Hepatocyte (in vitro differentiated cells): ENCODE measurements around the gene C6orf89. TPM values are rescaled to one million over a fixed set of nuclear protein-coding genes. Genes with fewer than 3 reads are reported as not detected.
A peak's percentile ranks its signal among the peaks of the same experiment; 100 is the strongest.

Experiments used
- DNase-seq: peaks from one replicate; pipeline ENCODE4 v3.0.0-alpha.2; 2016; ENCODE audit warnings: low spot score
- H2AFZ ChIP-seq: fragments of 200-600 bp; sonication (generic); 2 replicates; pipeline ENCODE4 v1.6.0; 2016; ENCODE audit warnings: antibody characterized with exemption, mild to moderate bottlenecking
- H3K27ac ChIP-seq: fragments of 200-600 bp; sonication (generic); 2 replicates; pipeline ENCODE4 v1.5.1; 2016; ENCODE audit warnings: mild to moderate bottlenecking
- H3K27me3 ChIP-seq: fragments of 200-600 bp; sonication (generic); 2 replicates; pipeline ENCODE4 v1.6.1; 2016
- H3K36me3 ChIP-seq: fragments of 200-600 bp; sonication (generic); replicated peaks from 2 replicates; pipeline ENCODE4 v1.5.1; 2016; ENCODE audit warnings: low read depth; ENCODE audit not compliant: insufficient read depth
- H3K4me1 ChIP-seq: fragments of 200-600 bp; sonication (generic); 2 replicates; pipeline ENCODE4 v1.5.1; 2016; ENCODE audit warnings: mild to moderate bottlenecking, moderate library complexity; ENCODE audit not compliant: insufficient read depth
- H3K4me2 ChIP-seq: fragments of 200-600 bp; sonication (generic); 2 replicates; pipeline ENCODE4 v1.6.0; 2016
- H3K4me3 ChIP-seq: fragments of 200-600 bp; sonication (generic); 2 replicates; pipeline ENCODE4 v1.5.1; 2016; ENCODE audit warnings: mild to moderate bottlenecking
- H3K79me2 ChIP-seq: fragments of 200-600 bp; sonication (generic); 2 replicates; pipeline ENCODE4 v1.6.0; 2017; ENCODE audit warnings: mild to moderate bottlenecking
- H3K9me2 ChIP-seq: fragments of 200-600 bp; sonication (generic); replicated peaks from 2 replicates; pipeline ENCODE4 v1.6.0; 2017; ENCODE audit warnings: mild to moderate bottlenecking; ENCODE audit not compliant: insufficient read depth
- H3K9me3 ChIP-seq: fragments of 200-600 bp; sonication (generic); 2 replicates; pipeline ENCODE4 v1.5.1; 2016; ENCODE audit warnings: low read depth, mild to moderate bottlenecking
- H4K20me1 ChIP-seq: fragments of 200-600 bp; sonication (generic); 2 replicates; pipeline ENCODE4 v1.6.0; 2016; ENCODE audit warnings: mild to moderate bottlenecking; ENCODE audit not compliant: insufficient read depth, poor library complexity, severe bottlenecking
- CTCF ChIP-seq: fragments of 200-600 bp; sonication (generic); IDR thresholded peaks from 2 replicates; pipeline ENCODE4 v1.5.1; 2016; ENCODE audit warnings: antibody characterized with exemption, mild to moderate bottlenecking; ENCODE audit not compliant: poor library complexity
- EZH2 ChIP-seq: fragments of 200-600 bp; sonication (generic); IDR thresholded peaks from 2 replicates; pipeline ENCODE4 v1.6.1; 2016; ENCODE audit warnings: antibody characterized with exemption, mild to moderate bottlenecking, borderline replicate concordance
- EZH2phosphoT487 ChIP-seq: fragments of 200-600 bp; sonication (generic); IDR thresholded peaks from one replicate; pipeline ENCODE4 v1.6.1; 2018; ENCODE audit warnings: antibody characterized with exemption, mild to moderate bottlenecking, low read depth, moderate library complexity; ENCODE audit not compliant: unreplicated experiment, severe bottlenecking
- WGBS: methylation state at CpG from one replicate; pipeline ENCODE4 v1.1.6; 2016; ENCODE audit warnings: low lambda C conversion rate; ENCODE audit errors: missing lambda C conversion rate; 5-methylcytosine and 5-hydroxymethylcytosine counted together
- polyA plus RNA-seq: library from polyadenylated mRNA; unstranded; fragments of >200 nt; fragmentation: Nextera tagmentation; extraction: Ambion mirVana; gene quantifications from 2 replicates; pipeline ENCODE4 v1.2.1, GENCODE V29; 2016
- total RNA-seq: library from RNA; depleted of rRNA; stranded (reverse); fragments of >200 nt; gene quantifications from 2 replicates; pipeline ENCODE4 v1.2.3, GENCODE V29; 2014

Gene C6orf89
- total and polyA plus RNA-seq, 2 experiments from 2014 or later = 39.6 to 45.2 TPM

DNA sequence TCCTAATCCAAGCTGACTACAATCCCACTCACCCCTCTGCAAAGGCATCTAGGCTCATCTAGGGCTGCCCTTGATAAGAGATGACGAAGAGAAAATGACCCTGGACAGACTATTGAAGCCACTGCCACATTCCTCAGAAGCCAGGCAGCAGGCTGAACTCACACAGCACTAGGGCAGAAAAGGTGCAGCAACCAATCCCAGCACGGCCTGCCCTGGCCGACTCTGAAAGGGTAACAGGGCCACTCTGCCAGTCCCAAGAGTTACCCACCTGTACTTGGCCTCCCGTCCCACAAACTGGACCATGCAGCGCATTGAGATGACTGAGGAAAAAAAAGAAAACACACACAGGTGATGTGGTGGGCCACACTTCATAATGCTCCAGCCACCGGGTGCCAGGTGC is 91.2 kb downstream of the C6orf89 start:
- H3K79me2 ChIP-seq = peaks cover 30% of the 10 kb centered on the region
- no peak for TF ChIP-seq EZH2
- TF ChIP-seq CTCF = no peak
- TF ChIP-seq EZH2phosphoT487 = no peak
- H3K4me1 ChIP-seq = no peaks in the 10 kb centered on the region
- no peaks in the 10 kb centered on the region for H3K9me2 ChIP-seq
- H3K36me3 ChIP-seq = peaks cover 7% of the 10 kb centered on the region
- H3K4me2 ChIP-seq = no peak overlapping the region
- H3K4me3 ChIP-seq = no peak overlapping the region
- no peak overlapping the region for H3K27ac ChIP-seq
- no peak overlapping the region for H2AFZ ChIP-seq
- H3K27me3 ChIP-seq = no peaks in the 10 kb centered on the region
- no peaks in the 10 kb centered on the region for H3K9me3 ChIP-seq
- no peak for DNase-seq
- peaks cover 26% of the 10 kb centered on the region for H4K20me1 ChIP-seq
- 98% methylated on average over 6 of the region's 6 CpGs for WGBS

- no peak for DNase-seq
- Histone ChIP-seq H3K27ac (no peak overlapping the region), H3K36me3 (peaks cover 7% of the 10 kb centered on the region), H3K9me3 (no peaks in the 10 kb centered on the region), H3K27me3 (no peaks in the 10 kb centered on the region), H3K4me2 (no peak overlapping the region), H3K79me2 (peaks cover 36% of the 10 kb centered on the region), H2AFZ (no peak overlapping the region), H3K9me2 (no peaks in the 10 kb centered on the region), H4K20me1 (peaks cover 31% of the 10 kb centered on the region), H3K4me3 (no peak overlapping the region), H3K4me1 (no peaks in the 10 kb centered on the region)
- TF ChIP-seq CTCF = peak; percentile 16
- no peak for TF ChIP-seq EZH2phosphoT487
- WGBS = 94% methylated on average over 13 of the region's 16 CpGs
These were observed 91.8 kb downstream of the C6orf89 start for GRCh38 chr6:36977470-36977941.

Other genes starting within 250 kb of the C6orf89 start
- gene CDKN1A, start 207.2 kb upstream of the C6orf89 start, total RNA-seq = 246 TPM in 2 replicates
- 318 and 344 TPM in 2 replicates for gene CDKN1A, start 207.2 kb upstream of the C6orf89 start, polyA plus RNA-seq
- not detected in 2 replicates for gene RAB44, start 188.1 kb upstream of the C6orf89 start, total RNA-seq
- not detected in 2 replicates for gene RAB44, start 188.1 kb upstream of the C6orf89 start, polyA plus RNA-seq
- gene CPNE5, start 46.5 kb upstream of the C6orf89 start, total RNA-seq = 0.30 and 1.4 TPM in 2 replicates
- 0.55 and 1.2 TPM in 2 replicates for gene CPNE5, start 46.5 kb upstream of the C6orf89 start, polyA plus RNA-seq
- gene PPIL1, start 11.1 kb upstream of the C6orf89 start, total RNA-seq = 52.3 and 53.0 TPM in 2 replicates
- 42.6 and 51.7 TPM in 2 replicates for gene PPIL1, start 11.1 kb upstream of the C6orf89 start, polyA plus RNA-seq
- gene PI16, start 68.8 kb downstream of the C6orf89 start, total RNA-seq = not detected in 2 replicates
- 0.28 TPM in 1 of 2 replicates, not detected in the other for gene PI16, start 68.8 kb downstream of the C6orf89 start, polyA plus RNA-seq
- 184 and 203 TPM in 2 replicates for gene MTCH1, start 100.2 kb downstream of the C6orf89 start, total RNA-seq
- gene MTCH1, start 100.2 kb downstream of the C6orf89 start, polyA plus RNA-seq = 359 and 395 TPM in 2 replicates
- gene FGD2, start 119.7 kb downstream of the C6orf89 start, total RNA-seq = 2.5 and 4.6 TPM in 2 replicates
- gene FGD2, start 119.7 kb downstream of the C6orf89 start, polyA plus RNA-seq = 3.7 and 5.2 TPM in 2 replicates